NT2/D1 (cell line): ENCODE measurements around the gene MCU.
"Not testable (repeated sequence)": the region's sequence is repeated elsewhere in the genome, so short reads cannot be mapped to it uniquely, and the experiment has no call there.

Experiments
- DNase-seq: peaks from one replicate; pipeline ENCODE4 v3.0.0-alpha.2; 2011; ENCODE audit warnings: low read depth, low spot score
- H3K27me3 ChIP-seq: 2 replicates; pipeline ENCODE4 v1.6.0; 2011; ENCODE audit warnings: mild to moderate bottlenecking; ENCODE audit not compliant: insufficient read length, insufficient read depth
- H3K36me3 ChIP-seq: 2 replicates; pipeline ENCODE4 v1.6.1; 2011; ENCODE audit warnings: mild to moderate bottlenecking, low read length, mixed read lengths; ENCODE audit not compliant: insufficient read depth, insufficient read length
- H3K4me1 ChIP-seq: 2 replicates; pipeline ENCODE4 v1.5.1; 2011; ENCODE audit not compliant: insufficient read depth, insufficient read length
- H3K4me3 ChIP-seq: 2 replicates; pipeline ENCODE4 v1.5.1; 2011; ENCODE audit warnings: low read depth; ENCODE audit not compliant: insufficient read length
- H3K9ac ChIP-seq: 2 replicates; pipeline ENCODE4 v1.6.0; 2011; ENCODE audit warnings: low read depth; ENCODE audit not compliant: insufficient read length
- H3K9me3 ChIP-seq: 2 replicates; pipeline ENCODE4 v1.5.1; 2011; ENCODE audit warnings: mild to moderate bottlenecking, low read length; ENCODE audit not compliant: insufficient read depth
- SUZ12 ChIP-seq: IDR thresholded peaks from 2 replicates; pipeline ENCODE4 v1.6.1; 2011; ENCODE audit not compliant: insufficient read length, insufficient read depth; ENCODE audit errors: extremely low read depth
- YY1 ChIP-seq: IDR thresholded peaks from 2 replicates; pipeline ENCODE4 v1.6.1; 2011; ENCODE audit not compliant: insufficient read length, insufficient read depth
- ZNF274 ChIP-seq: IDR thresholded peaks from 2 replicates; pipeline ENCODE4 v1.6.1; 2011; ENCODE audit warnings: mild to moderate bottlenecking, low read depth, low read length

Gene MCU

GRCh38 chr10:72888151-72888638, 196.3 kb downstream of the MCU start:
- no peak overlapping the region for H3K9ac ChIP-seq

GRCh38 chr10:72889391-72889831, 197.5 kb downstream of the MCU start:
- Histone ChIP-seq H3K9ac (no peak overlapping the region), H3K4me1 (no peaks in the 10 kb centered on the region), H3K36me3 (peaks cover 18% of the 10 kb centered on the region), H3K4me3 (no peak overlapping the region), H3K27me3 (no peaks in the 10 kb centered on the region), H3K9me3 (no peaks in the 10 kb centered on the region)
- DNase-seq = no peak
- TF ChIP-seq SUZ12 = no peak
- no peak for TF ChIP-seq ZNF274
- TF ChIP-seq YY1 = no peak

More at GRCh38 chr10:72888151-72888638, 196.3 kb downstream of the MCU start:
- Histone ChIP-seq H3K9me3 (no peaks in the 10 kb centered on the region), H3K27me3 (no peaks in the 10 kb centered on the region), H3K4me1 (no peaks in the 10 kb centered on the region), H3K36me3 (peaks cover 18% of the 10 kb centered on the region), H3K4me3 (no peak overlapping the region)
- TF ChIP-seq YY1 (no peak), SUZ12 (no peak), ZNF274 (no peak)
- DNase-seq = no peak

- no peak for DNase-seq
- no peaks in the 10 kb centered on the region for H3K4me1 ChIP-seq
- no peaks in the 10 kb centered on the region for H3K9me3 ChIP-seq
- H3K27me3 ChIP-seq = no peaks in the 10 kb centered on the region
- H3K9ac ChIP-seq = no peak overlapping the region
- H3K36me3 ChIP-seq = peaks cover 18% of the 10 kb centered on the region
- no peak overlapping the region for H3K4me3 ChIP-seq
- no peak for TF ChIP-seq SUZ12
Observed at GRCh38 chr10:72890086-72890485, 198.1 kb downstream of the MCU start.

- no peaks in the 10 kb centered on the region for H3K27me3 ChIP-seq
- no peaks in the 10 kb centered on the region for H3K9me3 ChIP-seq
- no peak within 1 kb of the TSS for H3K9ac ChIP-seq
- H3K4me1 ChIP-seq = no peaks in the 10 kb centered on the region
- H3K4me3 ChIP-seq = no peak within 1 kb of the TSS
- DNase-seq = no peak
- no peak for TF ChIP-seq YY1
- TF ChIP-seq ZNF274 = no peak
- TF ChIP-seq SUZ12 = no peak
- peaks cover 4% of the 10 kb centered on the region for H3K36me3 ChIP-seq
Observed at GRCh38 chr10:72893136-72893798, 201.3 kb downstream of the MCU start, which contains the start of gene OIT3. TSS of gene OIT3 (plus strand) at chr10:72893739. CDS start at chr10:72893799, 60 bp downstream.

GRCh38 chr10:72895236-72895850, 203.4 kb downstream of the MCU start:
- Histone ChIP-seq H3K9ac (no peak overlapping the region), H3K36me3 (no peaks in the 10 kb centered on the region), H3K9me3 (no peaks in the 10 kb centered on the region), H3K27me3 (no peaks in the 10 kb centered on the region), H3K4me3 (no peak overlapping the region), H3K4me1 (no peaks in the 10 kb centered on the region)
- TF ChIP-seq YY1 = no peak
- no peak for TF ChIP-seq SUZ12
- TF ChIP-seq ZNF274 = no peak
- no peak for DNase-seq

GRCh38 chr10:72898616-72899015, 206.7 kb downstream of the MCU start:
- Histone ChIP-seq H3K36me3 (no peaks in the 10 kb centered on the region), H3K9ac (no peak overlapping the region), H3K9me3 (no peaks in the 10 kb centered on the region), H3K4me1 (no peaks in the 10 kb centered on the region), H3K4me3 (no peak overlapping the region), H3K27me3 (no peaks in the 10 kb centered on the region)
- TF ChIP-seq ZNF274 (no peak), YY1 (no peak)
- DNase-seq = no peak

- H3K27me3 ChIP-seq = no peaks in the 10 kb centered on the region
- no peaks in the 10 kb centered on the region for H3K4me1 ChIP-seq
Observed at GRCh38 chr10:72899545-72899944, 207.6 kb downstream of the MCU start.

GRCh38 chr10:72903941-72904446, 212.1 kb downstream of the MCU start:
- DNase-seq, H3K4me1 ChIP-seq, H3K9me3 ChIP-seq, H3K4me3 ChIP-seq, H3K9ac ChIP-seq, H3K36me3 ChIP-seq, H3K27me3 ChIP-seq: not testable (repeated sequence)

More at GRCh38 chr10:72899545-72899944, 207.6 kb downstream of the MCU start:
- no peak for TF ChIP-seq ZNF274
- TF ChIP-seq YY1 = no peak
- TF ChIP-seq SUZ12 = no peak
- no peak for DNase-seq
- H3K4me3 ChIP-seq = no peak overlapping the region
- H3K9me3 ChIP-seq = no peaks in the 10 kb centered on the region
- no peaks in the 10 kb centered on the region for H3K36me3 ChIP-seq
- no peak overlapping the region for H3K9ac ChIP-seq
